Choroid plexus epithelial cell (primary cell): Measurements from ENCODE around the gene ABHD10.

Experiments used
- DNase-seq: peaks from one replicate; pipeline ENCODE4 v3.0.0-alpha.2; 2010; ENCODE audit warnings: low read depth
- H3K4me3 ChIP-seq: 2 replicates; pipeline ENCODE4 v1.5.1; 2011; ENCODE audit warnings: low read depth, mild to moderate bottlenecking, control low read depth, low read length, moderate library complexity
- TF ChIP-seq, protein P1 (sequence below): conservative IDR thresholded peaks from 2 replicates; pipeline ENCODE4 v1.5.1; 2011; ENCODE audit warnings: low read depth, mild to moderate bottlenecking, control low read depth, inconsistent platforms, low read length, moderate library complexity

ABHD10 gene

DNA sequence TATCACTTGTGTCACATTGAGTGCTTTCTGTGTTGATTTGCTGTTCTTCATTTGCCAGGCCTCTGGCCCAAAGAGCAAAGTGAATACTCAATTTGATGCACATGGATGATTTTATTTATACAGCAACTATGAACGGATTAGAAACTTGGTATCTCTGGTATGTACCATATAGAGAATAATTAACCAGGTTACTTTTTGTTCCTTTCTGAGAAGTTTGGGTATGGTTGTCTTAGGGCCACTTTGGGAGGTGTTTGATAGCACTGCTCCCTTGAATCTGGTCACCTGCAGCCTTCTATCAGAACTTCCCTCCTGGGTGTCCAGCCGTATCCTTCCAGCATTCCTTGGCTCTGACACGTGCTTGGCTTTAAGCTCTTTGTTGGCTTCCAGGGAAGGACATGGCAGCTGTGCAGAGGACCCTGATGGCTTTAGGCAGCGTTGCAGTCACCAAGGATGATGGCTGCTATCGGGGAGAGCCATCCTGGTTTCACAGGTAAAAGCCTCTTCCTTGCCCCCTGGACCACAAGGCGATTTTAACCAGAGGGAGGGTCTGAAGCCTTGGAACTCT is 32.6 kb downstream of the ABHD10 start:
- TF ChIP-seq, protein P1, sequence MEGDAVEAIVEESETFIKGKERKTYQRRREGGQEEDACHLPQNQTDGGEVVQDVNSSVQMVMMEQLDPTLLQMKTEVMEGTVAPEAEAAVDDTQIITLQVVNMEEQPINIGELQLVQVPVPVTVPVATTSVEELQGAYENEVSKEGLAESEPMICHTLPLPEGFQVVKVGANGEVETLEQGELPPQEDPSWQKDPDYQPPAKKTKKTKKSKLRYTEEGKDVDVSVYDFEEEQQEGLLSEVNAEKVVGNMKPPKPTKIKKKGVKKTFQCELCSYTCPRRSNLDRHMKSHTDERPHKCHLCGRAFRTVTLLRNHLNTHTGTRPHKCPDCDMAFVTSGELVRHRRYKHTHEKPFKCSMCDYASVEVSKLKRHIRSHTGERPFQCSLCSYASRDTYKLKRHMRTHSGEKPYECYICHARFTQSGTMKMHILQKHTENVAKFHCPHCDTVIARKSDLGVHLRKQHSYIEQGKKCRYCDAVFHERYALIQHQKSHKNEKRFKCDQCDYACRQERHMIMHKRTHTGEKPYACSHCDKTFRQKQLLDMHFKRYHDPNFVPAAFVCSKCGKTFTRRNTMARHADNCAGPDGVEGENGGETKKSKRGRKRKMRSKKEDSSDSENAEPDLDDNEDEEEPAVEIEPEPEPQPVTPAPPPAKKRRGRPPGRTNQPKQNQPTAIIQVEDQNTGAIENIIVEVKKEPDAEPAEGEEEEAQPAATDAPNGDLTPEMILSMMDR: no peak
- no peak overlapping the region for H3K4me3 ChIP-seq

DNA sequence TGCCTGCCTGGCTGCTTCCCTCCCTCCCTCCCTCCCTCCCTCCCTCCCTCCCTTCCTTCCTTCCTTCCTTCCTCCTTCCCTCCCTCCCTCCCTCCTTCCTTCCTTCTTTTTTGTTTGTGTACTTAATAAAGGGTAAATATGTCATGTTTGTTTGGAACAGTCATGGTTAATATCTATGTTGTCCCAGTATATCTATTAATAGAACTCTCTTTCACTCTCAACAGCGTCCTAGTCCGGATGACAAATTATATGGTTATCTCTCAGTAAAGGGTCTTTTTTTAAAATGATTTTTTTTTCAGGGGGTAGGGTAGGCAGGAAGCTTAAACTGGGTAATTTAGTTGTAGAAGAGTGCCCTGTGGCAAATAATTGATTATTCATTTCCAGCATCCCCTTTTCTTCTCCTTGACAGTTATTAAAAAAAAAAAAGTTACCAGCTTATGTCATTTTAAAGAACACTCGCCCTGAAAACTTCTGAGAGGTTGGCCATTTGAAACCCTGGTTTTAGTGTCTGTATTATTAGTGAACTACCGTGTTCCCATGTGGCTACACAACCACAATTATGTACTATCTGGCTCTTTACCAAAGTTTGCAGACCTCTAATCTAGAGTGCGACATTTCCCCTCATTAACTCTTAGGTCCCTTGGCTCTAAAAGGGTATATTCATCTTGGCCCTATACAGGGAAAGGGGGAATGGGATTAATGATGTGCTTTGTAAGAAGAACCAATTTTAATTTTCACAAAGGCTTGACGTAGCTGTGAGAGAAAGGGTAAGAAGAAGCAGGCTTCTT is 33.6 kb downstream of the ABHD10 start:
- no peak overlapping the region for H3K4me3 ChIP-seq
- TF ChIP-seq, protein P1: no peak

More for the DNA sequence above, 32.6 kb downstream of the ABHD10 start:
- DNase-seq: no peak

DNA sequence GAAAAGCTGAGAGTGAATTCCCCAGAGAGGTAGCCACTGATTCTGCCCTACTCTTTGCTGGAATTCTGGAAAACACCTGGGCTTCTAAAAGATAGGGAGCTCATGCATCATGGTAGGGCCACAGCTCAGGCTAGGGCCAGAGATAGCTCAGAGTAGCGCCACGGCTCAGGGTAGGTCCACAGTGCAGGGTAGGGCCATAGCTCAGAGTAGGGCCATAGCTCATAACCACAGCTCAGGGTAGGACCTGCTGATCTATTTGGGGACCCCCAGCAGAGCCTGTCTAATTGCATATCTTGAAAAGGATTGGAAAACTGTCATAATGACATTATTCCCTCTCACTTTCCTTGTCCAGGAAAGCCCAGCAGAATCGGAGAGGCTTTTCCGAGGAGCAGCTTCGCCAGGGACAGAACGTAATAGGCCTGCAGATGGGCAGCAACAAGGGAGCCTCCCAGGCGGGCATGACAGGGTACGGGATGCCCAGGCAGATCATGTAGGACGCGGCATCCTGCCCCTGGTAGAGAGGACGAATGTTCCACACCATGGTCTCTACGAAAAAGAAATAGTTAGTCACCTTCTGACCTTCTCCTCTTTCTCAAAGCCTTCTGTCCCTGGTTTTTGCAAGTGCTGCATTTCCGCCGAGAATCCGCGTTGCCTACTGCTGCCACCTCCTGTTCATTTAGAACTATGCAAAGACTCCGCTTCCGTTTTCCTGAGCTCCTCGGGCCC is 34.4 kb downstream of the ABHD10 start:
- TF ChIP-seq, protein P1: peak; percentile 89
- peak; percentile 90 for DNase-seq
- no peak overlapping the region for H3K4me3 ChIP-seq

More for the DNA sequence above, 33.6 kb downstream of the ABHD10 start:
- DNase-seq: peak; percentile 24

DNA sequence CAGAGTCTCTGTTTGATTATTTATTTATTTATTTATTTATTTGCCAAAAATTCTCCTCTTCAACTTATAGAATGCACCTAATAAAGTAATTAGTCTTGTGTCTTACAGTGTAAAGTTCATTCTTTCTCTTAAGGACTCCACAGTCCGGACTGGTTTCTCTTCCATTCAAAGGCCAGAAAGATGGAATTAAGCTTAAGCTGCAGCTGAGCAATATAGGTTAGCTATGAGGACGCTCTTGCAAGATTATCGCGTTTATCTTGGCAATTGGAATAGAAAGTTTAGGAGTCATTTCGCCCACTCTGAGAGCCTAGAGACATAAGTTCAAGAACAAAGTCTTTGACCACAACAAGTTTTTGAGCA is 34.9 kb downstream of the ABHD10 start:
- no peak for DNase-seq
- TF ChIP-seq, protein P1: no peak
- H3K4me3 ChIP-seq: no peak overlapping the region

DNA sequence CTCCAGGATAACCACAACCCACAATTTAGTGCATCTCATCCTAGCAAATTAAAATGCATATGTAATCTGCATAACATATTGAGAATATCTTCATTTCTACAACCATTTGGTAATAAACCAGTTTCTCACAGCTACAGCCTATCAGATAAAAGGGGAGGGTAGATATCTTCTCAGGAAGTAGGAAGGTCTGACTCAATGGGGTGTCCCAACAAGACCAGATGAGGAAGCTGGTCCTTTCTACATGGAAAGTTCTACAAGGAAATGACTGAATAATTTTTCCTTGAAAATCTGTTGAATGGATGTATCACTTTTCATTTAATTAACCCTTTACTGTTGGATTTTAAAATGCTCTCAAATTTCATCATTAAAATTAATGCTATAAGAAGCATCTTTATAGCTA is 38.3 kb downstream of the ABHD10 start:
- no peak for DNase-seq
- H3K4me3 ChIP-seq: no peak overlapping the region
- TF ChIP-seq, protein P1: no peak

DNA sequence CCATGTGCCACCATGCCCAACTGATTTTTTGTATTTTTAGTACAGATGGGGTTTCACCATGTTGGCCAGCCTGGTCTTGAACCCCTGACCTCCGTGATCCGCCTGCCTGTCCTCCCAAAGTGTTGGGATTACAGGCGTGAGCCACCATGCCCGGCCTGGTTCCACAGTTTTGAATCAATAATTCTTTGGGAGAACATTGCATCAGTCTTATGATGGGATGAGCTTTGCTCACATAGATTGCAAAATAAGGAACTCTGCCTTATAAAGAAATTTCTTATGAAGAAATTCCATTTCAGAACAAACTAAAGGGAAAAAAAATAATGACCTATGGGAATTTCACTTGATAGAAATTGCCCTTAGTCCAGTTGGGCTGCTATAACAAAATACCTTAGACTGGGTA is 39.9 kb downstream of the ABHD10 start:
- no peak overlapping the region for H3K4me3 ChIP-seq
- no peak for DNase-seq
- TF ChIP-seq, protein P1: no peak
